KMS-11 (cell line): ENCODE results near the gene SLC25A42.

Experiments
- H2AFZ ChIP-seq: fragments of 200-600 bp; sonication (generic); 2 replicates; pipeline ENCODE4 v1.6.1; 2016; ENCODE audit warnings: antibody characterized with exemption, mixed run types, low read depth
- H3K27ac ChIP-seq: fragments of 200-600 bp; sonication (generic); 2 replicates; pipeline ENCODE4 v1.6.1; 2016; ENCODE audit warnings: mild to moderate bottlenecking, mixed run types
- H3K27me3 ChIP-seq: fragments of 200-600 bp; sonication (generic); 2 replicates; pipeline ENCODE4 v1.6.1; 2017; ENCODE audit warnings: mild to moderate bottlenecking, low read depth, mixed run types, moderate library complexity; ENCODE audit not compliant: insufficient read depth
- H3K36me3 ChIP-seq: fragments of 200-600 bp; sonication (generic); 2 replicates; pipeline ENCODE4 v1.6.1; 2017; ENCODE audit warnings: mild to moderate bottlenecking, mixed run types; ENCODE audit not compliant: insufficient read depth
- H3K4me1 ChIP-seq: fragments of 200-600 bp; sonication (generic); 2 replicates; pipeline ENCODE4 v1.6.1; 2016; ENCODE audit warnings: mild to moderate bottlenecking, low read depth, mixed run types; ENCODE audit not compliant: poor library complexity, severe bottlenecking
- H3K4me2 ChIP-seq: fragments of 200-600 bp; sonication (generic); 2 replicates; pipeline ENCODE4 v1.7.0; 2016; ENCODE audit warnings: mild to moderate bottlenecking, mixed run types
- H3K4me3 ChIP-seq: fragments of 200-600 bp; sonication (generic); IDR thresholded peaks from 2 replicates; pipeline ENCODE4 v1.6.1; 2017; ENCODE audit warnings: low read depth, low read length, mixed read lengths; ENCODE audit not compliant: insufficient read depth
- H3K79me2 ChIP-seq: fragments of 200-600 bp; sonication (generic); 2 replicates; pipeline ENCODE4 v1.6.1; 2016; ENCODE audit warnings: low read depth, mixed run types; ENCODE audit not compliant: insufficient read depth
- H3K9ac ChIP-seq: fragments of 200-600 bp; sonication (generic); 2 replicates; pipeline ENCODE4 v1.6.1; 2016; ENCODE audit warnings: mild to moderate bottlenecking, mixed run types
- H4K20me1 ChIP-seq: fragments of 200-600 bp; sonication (generic); 2 replicates; pipeline ENCODE4 v1.6.1; 2016; ENCODE audit warnings: mild to moderate bottlenecking, mixed run types; ENCODE audit not compliant: insufficient read depth
- TF ChIP-seq, protein P1 (sequence below): fragments of 200-600 bp; sonication (generic); conservative IDR thresholded peaks from 2 replicates; pipeline ENCODE4 v1.6.1; 2017; ENCODE audit warnings: low read depth, mild to moderate bottlenecking, antibody characterized with exemption, low read length, moderate library complexity, mixed read lengths

Gene SLC25A42

DNA sequence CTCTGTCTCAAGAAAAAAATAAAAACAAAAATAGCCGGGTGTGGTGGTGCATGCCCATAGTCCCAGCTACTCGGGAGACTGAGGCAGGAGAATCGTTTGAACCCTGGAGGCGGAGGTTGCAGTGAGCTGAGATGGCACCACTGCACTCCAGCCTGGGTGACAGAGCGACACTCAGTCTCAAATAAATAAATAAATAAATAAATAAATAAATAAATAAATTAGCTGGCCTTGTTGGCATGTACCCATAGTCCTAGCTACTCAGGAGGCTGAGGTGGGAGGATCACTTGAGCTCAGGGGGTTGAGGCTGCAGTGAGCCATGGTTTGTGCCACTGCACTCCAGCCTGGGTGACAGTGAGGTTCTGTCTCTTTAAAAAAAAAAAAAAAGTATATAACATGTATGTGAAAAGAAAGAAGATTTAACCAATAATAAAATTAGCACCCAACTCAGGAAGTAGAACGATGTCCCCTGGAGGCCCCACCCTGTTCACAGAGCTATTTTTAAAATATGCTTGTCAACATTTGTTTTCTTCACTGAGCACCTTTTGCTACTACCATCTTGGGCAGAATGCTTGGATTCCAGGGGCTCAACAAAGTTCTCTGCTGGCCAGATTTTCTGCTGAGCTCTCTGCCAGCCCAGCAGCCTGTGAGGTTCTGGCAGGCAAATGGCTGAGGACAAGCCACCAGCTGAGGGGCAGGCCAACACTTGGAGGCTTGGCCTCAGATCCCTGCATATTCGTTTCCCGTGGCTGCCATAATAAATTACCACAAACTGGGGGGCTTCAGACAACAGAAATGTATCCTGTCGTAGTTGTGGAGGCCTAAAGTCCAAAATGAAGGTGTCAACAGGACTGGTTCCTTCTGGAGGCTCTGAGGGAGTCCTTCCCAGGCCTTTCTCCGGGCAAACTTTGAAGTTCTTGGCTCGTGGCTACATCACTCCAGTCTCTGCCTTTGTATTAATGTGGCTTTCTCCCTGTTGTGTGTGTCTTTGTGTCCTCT is 5.2 kb downstream of the SLC25A42 start:
- Histone ChIP-seq H3K4me3 (no peak overlapping the region), H3K4me2 (no peak overlapping the region), H3K9ac (no peak overlapping the region)

DNA sequence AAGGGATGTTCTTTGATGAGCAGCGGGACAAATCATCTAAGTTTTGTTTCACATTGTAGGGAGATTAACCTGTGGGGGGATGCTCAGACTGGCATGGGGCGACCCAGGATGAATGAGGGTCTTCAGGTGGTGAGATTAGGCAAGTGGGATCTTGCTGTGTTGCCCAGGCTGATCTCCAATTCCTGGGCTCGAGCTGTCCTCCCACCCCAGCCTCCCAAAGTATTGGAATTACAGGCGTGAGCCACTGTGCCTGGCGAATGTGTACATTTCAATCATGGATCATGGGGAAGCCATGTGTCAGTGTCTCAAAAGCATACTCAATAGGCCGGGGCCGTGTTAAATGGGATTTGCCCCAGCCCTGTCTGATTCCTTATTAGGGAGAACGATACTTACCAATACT is 8.1 kb downstream of the SLC25A42 start:
- H3K4me3 ChIP-seq = no peak overlapping the region
- TF ChIP-seq, protein P1, sequence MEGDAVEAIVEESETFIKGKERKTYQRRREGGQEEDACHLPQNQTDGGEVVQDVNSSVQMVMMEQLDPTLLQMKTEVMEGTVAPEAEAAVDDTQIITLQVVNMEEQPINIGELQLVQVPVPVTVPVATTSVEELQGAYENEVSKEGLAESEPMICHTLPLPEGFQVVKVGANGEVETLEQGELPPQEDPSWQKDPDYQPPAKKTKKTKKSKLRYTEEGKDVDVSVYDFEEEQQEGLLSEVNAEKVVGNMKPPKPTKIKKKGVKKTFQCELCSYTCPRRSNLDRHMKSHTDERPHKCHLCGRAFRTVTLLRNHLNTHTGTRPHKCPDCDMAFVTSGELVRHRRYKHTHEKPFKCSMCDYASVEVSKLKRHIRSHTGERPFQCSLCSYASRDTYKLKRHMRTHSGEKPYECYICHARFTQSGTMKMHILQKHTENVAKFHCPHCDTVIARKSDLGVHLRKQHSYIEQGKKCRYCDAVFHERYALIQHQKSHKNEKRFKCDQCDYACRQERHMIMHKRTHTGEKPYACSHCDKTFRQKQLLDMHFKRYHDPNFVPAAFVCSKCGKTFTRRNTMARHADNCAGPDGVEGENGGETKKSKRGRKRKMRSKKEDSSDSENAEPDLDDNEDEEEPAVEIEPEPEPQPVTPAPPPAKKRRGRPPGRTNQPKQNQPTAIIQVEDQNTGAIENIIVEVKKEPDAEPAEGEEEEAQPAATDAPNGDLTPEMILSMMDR = no peak
- no peak overlapping the region for H3K4me2 ChIP-seq
- no peaks in the 10 kb centered on the region for H4K20me1 ChIP-seq
- no peak overlapping the region for H2AFZ ChIP-seq
- H3K27ac ChIP-seq = no peak overlapping the region
- no peak overlapping the region for H3K9ac ChIP-seq
- H3K36me3 ChIP-seq = no peaks in the 10 kb centered on the region
- peaks cover 7% of the 10 kb centered on the region for H3K4me1 ChIP-seq
- H3K79me2 ChIP-seq = no peaks in the 10 kb centered on the region
- no peaks in the 10 kb centered on the region for H3K27me3 ChIP-seq

More for the DNA sequence above, 5.2 kb downstream of the SLC25A42 start:
- H2AFZ ChIP-seq = no peak overlapping the region
- no peak overlapping the region for H3K27ac ChIP-seq
- no peaks in the 10 kb centered on the region for H3K79me2 ChIP-seq
- no peaks in the 10 kb centered on the region for H3K36me3 ChIP-seq
- TF ChIP-seq, protein P1 = no peak
- H4K20me1 ChIP-seq = no peaks in the 10 kb centered on the region
- H3K27me3 ChIP-seq = no peaks in the 10 kb centered on the region
- peaks cover 13% of the 10 kb centered on the region for H3K4me1 ChIP-seq

DNA sequence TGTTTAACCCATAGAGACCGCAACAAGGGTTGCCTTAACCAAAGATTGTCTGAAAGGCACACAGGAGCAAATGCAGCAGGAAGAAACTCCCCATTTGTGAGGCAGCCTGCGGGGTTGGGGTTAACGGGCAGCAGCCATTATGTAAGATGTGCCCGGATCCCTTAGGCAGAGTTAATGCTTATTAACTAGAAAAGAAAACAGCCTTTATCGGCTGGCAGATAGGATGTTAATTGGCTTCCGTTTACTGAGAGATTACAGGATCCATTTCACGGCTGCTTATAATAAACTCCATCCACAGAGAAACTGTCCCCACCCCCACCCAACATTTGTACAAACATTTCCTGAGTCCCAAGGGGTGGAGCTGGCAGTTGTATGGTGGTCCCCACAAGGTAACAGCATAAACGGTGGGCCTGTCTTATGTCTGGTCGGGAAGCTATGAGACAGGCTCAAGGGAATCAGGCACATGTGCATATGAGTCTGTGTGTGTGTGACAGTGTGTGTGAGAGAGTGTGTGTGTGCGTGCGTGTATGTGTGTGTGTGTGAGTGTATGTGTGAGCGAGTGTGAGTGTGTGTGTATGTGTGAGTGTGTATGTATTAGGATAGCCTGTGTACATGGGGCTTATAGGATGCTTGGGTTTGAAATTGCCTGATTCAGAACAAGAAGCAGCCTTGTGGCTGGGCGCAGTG is 10.5 kb downstream of the SLC25A42 start:
- no peaks in the 10 kb centered on the region for H3K27me3 ChIP-seq
- no peak overlapping the region for H3K4me2 ChIP-seq
- no peaks in the 10 kb centered on the region for H3K79me2 ChIP-seq
- H3K36me3 ChIP-seq = no peaks in the 10 kb centered on the region
- no peak overlapping the region for H3K4me3 ChIP-seq
- no peak overlapping the region for H3K9ac ChIP-seq
- H2AFZ ChIP-seq = no peak overlapping the region
- peaks cover under 1% of the 10 kb centered on the region for H3K4me1 ChIP-seq
- H4K20me1 ChIP-seq = no peaks in the 10 kb centered on the region
- TF ChIP-seq, protein P1 = no peak
- no peak overlapping the region for H3K27ac ChIP-seq

GRCh38 chr19:19075126-19075525 is 11.3 kb downstream of the SLC25A42 start:
- H3K79me2 ChIP-seq = no peaks in the 10 kb centered on the region
- no peak overlapping the region for H2AFZ ChIP-seq
- no peaks in the 10 kb centered on the region for H4K20me1 ChIP-seq
- no peaks in the 10 kb centered on the region for H3K4me1 ChIP-seq
- no peak overlapping the region for H3K4me2 ChIP-seq
- TF ChIP-seq, protein P1 = no peak
- H3K9ac ChIP-seq = no peak overlapping the region
- H3K27me3 ChIP-seq = no peaks in the 10 kb centered on the region
- H3K4me3 ChIP-seq = no peak overlapping the region
- no peaks in the 10 kb centered on the region for H3K36me3 ChIP-seq
- no peak overlapping the region for H3K27ac ChIP-seq
